Mesenchymal stem cell (in vitro differentiated cells and primary cell): ENCODE results near the gene ALDH1A3.

Experiments
- DNase-seq: peaks from one replicate; pipeline ENCODE4 v3.0.0-alpha.2; 2013
- H2AFZ ChIP-seq: one replicate; pipeline ENCODE4 v1.6.1; 2013; ENCODE audit warnings: low read depth, mild to moderate bottlenecking, control low read depth, inconsistent platforms, low read length, moderate library complexity
- H2AK5ac ChIP-seq: 2 replicates; pipeline ENCODE4 v1.6.1; 2013; ENCODE audit warnings: low read length, moderate library complexity, mild to moderate bottlenecking, inconsistent platforms; ENCODE audit not compliant: severe bottlenecking
- H2BK120ac ChIP-seq: one replicate; pipeline ENCODE4 v1.6.1; 2013; ENCODE audit warnings: low read depth, mild to moderate bottlenecking, inconsistent platforms, low read length, moderate library complexity
- H2BK12ac ChIP-seq, 2 experiments: one replicate each; pipeline ENCODE4 v1.6.1; 2013; ENCODE audit warnings: inconsistent platforms in 2 of 2, low read length in 2 of 2, mild to moderate bottlenecking in 2 of 2, moderate library complexity in 2 of 2, control low read depth in 1 of 2
- H2BK15ac ChIP-seq: one replicate; pipeline ENCODE4 v1.6.1; 2013; ENCODE audit warnings: mild to moderate bottlenecking, low read depth, inconsistent platforms; ENCODE audit not compliant: poor library complexity, severe bottlenecking
- H2BK5ac ChIP-seq: 2 replicates; pipeline ENCODE4 v1.6.1; 2013; ENCODE audit warnings: low read depth, mild to moderate bottlenecking, low read length, control low read depth, inconsistent platforms; ENCODE audit not compliant: poor library complexity, severe bottlenecking
- H3K14ac ChIP-seq, 2 experiments: one replicate each; pipeline ENCODE4 v1.6.1; 2013; ENCODE audit warnings: inconsistent platforms in 2 of 2, low read length in 2 of 2, control low read depth in 1 of 2, mild to moderate bottlenecking in 1 of 2, moderate library complexity in 1 of 2
- H3K18ac ChIP-seq, 2 experiments: one replicate each; pipeline ENCODE4 v1.6.1; 2013; ENCODE audit warnings: inconsistent platforms in 2 of 2, low read length in 2 of 2, control low read depth in 1 of 2, low read depth in 1 of 2, mild to moderate bottlenecking in 1 of 2
- H3K23ac ChIP-seq, 2 experiments: one replicate each; pipeline ENCODE4 v1.6.1; 2013; ENCODE audit warnings: inconsistent platforms in 2 of 2, low read length in 2 of 2, mild to moderate bottlenecking in 2 of 2, moderate library complexity in 2 of 2, control low read depth in 1 of 2
- H3K27ac ChIP-seq: 2 replicates; pipeline ENCODE4 v1.5.1; 2013; ENCODE audit warnings: mild to moderate bottlenecking, moderate library complexity, low read length, control low read depth, inconsistent platforms; ENCODE audit not compliant: poor library complexity, severe bottlenecking
- H3K27me3 ChIP-seq, 2 experiments: 2 replicates each; pipeline versions ENCODE4 v1.6.1 to v1.7.0; 2013; ENCODE audit warnings: low read length in 2 of 2, mild to moderate bottlenecking in 2 of 2, moderate library complexity in 2 of 2, control low read depth in 1 of 2, inconsistent platforms in 1 of 2; ENCODE audit not compliant: control insufficient read depth in 1 of 2, insufficient read depth in 1 of 2
- H3K36me3 ChIP-seq, 2 experiments: 2 replicates each; pipeline versions ENCODE4 v1.6.1 to v1.7.0; 2013; ENCODE audit warnings: low read length in 2 of 2, control low read depth in 1 of 2, inconsistent platforms in 1 of 2, low read depth in 1 of 2, mild to moderate bottlenecking in 1 of 2; ENCODE audit not compliant: insufficient read depth in 2 of 2, control insufficient read depth in 1 of 2
- H3K4ac ChIP-seq, 2 experiments: one replicate each; pipeline ENCODE4 v1.6.1; 2013; ENCODE audit warnings: inconsistent platforms in 2 of 2, low read length in 2 of 2, mild to moderate bottlenecking in 2 of 2, moderate library complexity in 2 of 2, control low read depth in 1 of 2, low read depth in 1 of 2
- H3K4me1 ChIP-seq: 2 replicates; pipeline ENCODE4 v1.6.1; 2013; ENCODE audit warnings: low read depth, low read length, control low read depth; ENCODE audit not compliant: control insufficient read depth, insufficient read depth
- H3K4me2 ChIP-seq: 2 replicates; pipeline ENCODE4 v1.6.1; 2013; ENCODE audit warnings: low read length, mild to moderate bottlenecking, inconsistent platforms; ENCODE audit not compliant: poor library complexity, severe bottlenecking
- H3K4me3 ChIP-seq, 2 experiments: 2 replicates each; pipeline versions ENCODE4 v1.5.1 to v1.7.0; 2013; ENCODE audit warnings: low read length in 2 of 2, mild to moderate bottlenecking in 2 of 2, control low read depth in 1 of 2, low read depth in 1 of 2; ENCODE audit not compliant: insufficient read depth in 1 of 2
- H3K79me1 ChIP-seq: replicated peaks from 2 replicates; pipeline ENCODE4 v1.6.1; 2013; ENCODE audit warnings: mild to moderate bottlenecking, control low read depth, low read length, inconsistent platforms; ENCODE audit not compliant: poor library complexity, severe bottlenecking
- H3K9ac ChIP-seq: 2 replicates; pipeline ENCODE4 v1.7.0; 2013; ENCODE audit warnings: mild to moderate bottlenecking, low read length, moderate library complexity
- H3K9me3 ChIP-seq: 2 replicates; pipeline ENCODE4 v1.7.0; 2013; ENCODE audit warnings: mild to moderate bottlenecking, low read length; ENCODE audit not compliant: control insufficient read depth
- H4K8ac ChIP-seq: one replicate; pipeline ENCODE4 v1.6.1; 2013; ENCODE audit warnings: inconsistent platforms, mild to moderate bottlenecking, low read length, moderate library complexity
- H4K91ac ChIP-seq: one replicate; pipeline ENCODE4 v1.6.1; 2013; ENCODE audit warnings: mild to moderate bottlenecking, low read length, inconsistent platforms
- WGBS: methylation state at CpG from one replicate; pipeline ENCODE4 v1.1.7; 2013; ENCODE audit warnings: mixed read lengths; 5-methylcytosine and 5-hydroxymethylcytosine counted together

Gene ALDH1A3

DNA sequence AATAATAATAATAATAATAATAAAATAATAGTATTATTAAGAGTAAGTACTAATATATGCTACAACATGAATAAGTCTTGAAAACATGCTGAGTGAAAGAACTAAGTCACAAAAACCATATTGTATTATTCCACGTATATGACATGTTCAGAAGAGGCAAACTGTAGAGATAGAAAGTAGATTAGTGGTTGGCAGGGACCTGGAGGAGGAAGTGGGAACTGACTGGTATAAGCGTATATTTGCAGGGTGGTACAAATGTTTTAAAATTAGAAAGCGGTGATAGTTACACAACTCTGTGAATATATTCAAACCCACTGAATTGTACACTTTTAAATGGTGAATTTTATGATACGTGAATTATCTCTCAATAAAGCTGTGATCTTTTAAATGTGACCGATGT lies 72.3 kb downstream of the ALDH1A3 start:
- H3K36me3 ChIP-seq = peaks cover 0 to 5% of the 10 kb centered on the region in 2 experiments
- peaks cover 2% of the 10 kb centered on the region for H3K4me1 ChIP-seq
- H3K4me3 ChIP-seq = no peak overlapping the region
- H3K23ac ChIP-seq = no peak overlapping the region
- no peaks in the 10 kb centered on the region for H3K27me3 ChIP-seq
- H4K91ac ChIP-seq = no peak overlapping the region
- no peak overlapping the region for H2AK5ac ChIP-seq
- no peak overlapping the region for H3K4me2 ChIP-seq
- no peak overlapping the region for H3K27ac ChIP-seq
- H3K9ac ChIP-seq = no peak overlapping the region
- no peak overlapping the region for H3K18ac ChIP-seq
- H2BK120ac ChIP-seq = no peak overlapping the region
- H3K9me3 ChIP-seq = no peaks in the 10 kb centered on the region
- WGBS = 93% methylated on average over 3 of the region's 5 CpGs
- DNase-seq = no peak
- H4K8ac ChIP-seq = no peak overlapping the region
- no peak overlapping the region for H2BK12ac ChIP-seq
- H3K14ac ChIP-seq = no peak overlapping the region
- H2BK15ac ChIP-seq = no peak overlapping the region
- no peak overlapping the region for H2AFZ ChIP-seq
- H3K79me1 ChIP-seq = no peaks in the 10 kb centered on the region
- no peak overlapping the region for H2BK5ac ChIP-seq
- H3K4ac ChIP-seq = no peak overlapping the region

DNA sequence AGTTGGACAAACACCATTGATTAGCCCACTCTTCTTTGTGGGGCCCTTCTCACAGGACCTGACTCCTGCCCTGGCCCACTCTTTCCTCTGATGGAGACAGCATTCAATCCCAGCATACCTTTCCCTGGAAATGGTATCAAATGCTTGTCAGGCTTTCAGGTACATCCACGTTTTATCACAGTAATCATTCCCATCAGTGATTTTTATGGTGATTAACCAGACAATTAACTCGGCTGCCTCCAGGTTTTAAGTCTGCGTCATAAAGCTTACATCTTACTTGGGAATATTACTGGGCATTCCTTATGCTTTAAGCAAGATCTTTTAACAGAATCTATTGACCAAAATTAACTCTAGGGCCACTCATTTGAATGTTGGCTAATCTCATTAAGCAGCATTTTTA lies 72.9 kb downstream of the ALDH1A3 start:
- Histone ChIP-seq H3K27me3 (no peaks in the 10 kb centered on the region), H2AK5ac (no peak overlapping the region), H3K27ac (no peak overlapping the region), H4K91ac (no peak overlapping the region), H3K4me1 (peaks cover 2% of the 10 kb centered on the region), H2BK5ac (no peak overlapping the region), H3K36me3 (peaks cover 0 to 5% of the 10 kb centered on the region in 2 experiments), H3K18ac (no peak overlapping the region), H2BK12ac (no peak overlapping the region), H3K4me2 (no peak overlapping the region), H4K8ac (no peak overlapping the region), H3K4ac (no peak overlapping the region), H3K4me3 (no peak overlapping the region), H3K79me1 (no peaks in the 10 kb centered on the region), H3K9ac (no peak overlapping the region), H3K23ac (no peak overlapping the region), H3K14ac (no peak overlapping the region), H2BK15ac (no peak overlapping the region), H2AFZ (no peak overlapping the region), H2BK120ac (no peak overlapping the region), H3K9me3 (no peaks in the 10 kb centered on the region)
- 86% methylated on average over 3 of the region's 3 CpGs for WGBS
- no peak for DNase-seq

DNA sequence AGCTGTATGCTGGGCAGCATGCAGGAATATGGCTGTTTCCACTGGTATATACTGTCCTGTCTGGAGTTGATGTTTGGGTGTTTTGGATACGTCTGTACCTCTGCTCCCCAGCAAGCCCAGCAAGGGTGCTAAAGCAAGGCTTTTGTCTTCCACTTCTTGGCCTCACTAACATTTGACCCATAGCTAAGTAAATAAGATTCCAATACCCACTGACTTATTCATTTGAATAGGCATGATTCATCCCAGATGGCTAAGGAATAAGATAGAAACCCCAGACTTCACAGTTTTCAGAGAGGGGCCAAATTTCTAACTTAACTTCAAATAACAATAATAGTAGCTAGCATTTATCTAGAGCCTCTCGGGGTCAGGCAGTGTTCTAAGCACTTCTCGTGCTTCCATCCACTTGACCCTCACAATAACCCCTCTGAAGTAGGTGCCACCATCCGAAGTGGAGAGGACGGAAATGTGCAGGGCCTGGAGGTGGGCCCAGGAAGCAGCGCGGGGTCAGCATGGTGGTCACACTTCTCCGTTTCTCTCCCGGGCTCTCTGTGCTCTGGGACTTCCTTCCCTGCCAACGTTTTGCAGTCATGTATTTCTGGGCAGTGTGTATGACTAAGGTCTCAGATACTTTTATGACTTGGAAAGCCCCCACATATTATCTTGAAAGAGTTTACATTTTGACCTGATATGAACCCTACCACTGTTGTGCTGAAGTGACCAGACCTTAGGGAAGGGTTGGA lies 78.9 kb downstream of the ALDH1A3 start:
- Histone ChIP-seq H3K9me3 (no peaks in the 10 kb centered on the region), H3K18ac (no peak overlapping the region), H2BK120ac (no peak overlapping the region), H2BK5ac (no peak overlapping the region), H3K27me3 (no peaks in the 10 kb centered on the region), H3K27ac (peak overlapping the region; percentile 71), H3K14ac (peak overlapping the region in 1 of 2 experiments; percentile 28), H3K4me2 (no peak overlapping the region), H4K8ac (no peak overlapping the region), H2BK12ac (no peak overlapping the region), H3K4me1 (peaks cover 4% of the 10 kb centered on the region), H2AFZ (no peak overlapping the region), H3K23ac (no peak overlapping the region), H3K36me3 (peaks cover 0 to 2% of the 10 kb centered on the region in 2 experiments), H2AK5ac (no peak overlapping the region), H3K79me1 (no peaks in the 10 kb centered on the region), H2BK15ac (no peak overlapping the region), H3K4ac (no peak overlapping the region), H3K4me3 (peak overlapping the region in 1 of 2 experiments; percentile 64), H4K91ac (no peak overlapping the region), H3K9ac (peak overlapping the region; percentile 88)
- peak; percentile 53 for DNase-seq
- WGBS = 27% methylated on average over 10 of the region's 10 CpGs

GRCh38 chr15:100959066-100960050 lies 79.7 kb downstream of the ALDH1A3 start:
- no peak overlapping the region for H3K18ac ChIP-seq
- no peak overlapping the region for H2AK5ac ChIP-seq
- no peak overlapping the region for H2BK120ac ChIP-seq
- no peak overlapping the region for H3K14ac ChIP-seq
- H4K8ac ChIP-seq = no peak overlapping the region
- H3K4me3 ChIP-seq = peak overlapping the region in 1 of 2 experiments; percentile 64
- peak overlapping the region; percentile 71 for H3K27ac ChIP-seq
- no peak overlapping the region for H4K91ac ChIP-seq
- peaks cover 4% of the 10 kb centered on the region for H3K4me1 ChIP-seq
- no peak overlapping the region for H2BK5ac ChIP-seq
- H3K4ac ChIP-seq = no peak overlapping the region
- H3K4me2 ChIP-seq = no peak overlapping the region
- H3K9ac ChIP-seq = peak overlapping the region; percentile 88
- DNase-seq = no peak
- WGBS = 82% methylated on average over 12 of the region's 14 CpGs
- no peaks in the 10 kb centered on the region for H3K9me3 ChIP-seq
- no peak overlapping the region for H2BK15ac ChIP-seq
- H3K79me1 ChIP-seq = no peaks in the 10 kb centered on the region
- no peak overlapping the region for H2BK12ac ChIP-seq
- peaks cover 0 to 2% of the 10 kb centered on the region in 2 experiments for H3K36me3 ChIP-seq
- peak overlapping the region in 1 of 2 experiments; percentile 52 for H3K23ac ChIP-seq
- no peak overlapping the region for H2AFZ ChIP-seq
- no peaks in the 10 kb centered on the region for H3K27me3 ChIP-seq
